Stimulated activated CD4-positive, alpha-beta T cell treated with anti-CD3 and anti-CD28 coated beads, Interleukin-4, amount 100 ng/mL, for 48 hours (primary cell): ENCODE results near the gene LRRC14B.
"Not testable (repeated sequence)": the region's sequence is repeated elsewhere in the genome, so short reads cannot be mapped to it uniquely, and the experiment has no call there.

ENCODE experiments used
- DNase-seq, 2 donors: peaks; one replicate each; pipeline ENCODE4 v3.0.0-alpha.2; 2020; ENCODE audit warnings: low read depth in 2 of 2

LRRC14B gene

DNA sequence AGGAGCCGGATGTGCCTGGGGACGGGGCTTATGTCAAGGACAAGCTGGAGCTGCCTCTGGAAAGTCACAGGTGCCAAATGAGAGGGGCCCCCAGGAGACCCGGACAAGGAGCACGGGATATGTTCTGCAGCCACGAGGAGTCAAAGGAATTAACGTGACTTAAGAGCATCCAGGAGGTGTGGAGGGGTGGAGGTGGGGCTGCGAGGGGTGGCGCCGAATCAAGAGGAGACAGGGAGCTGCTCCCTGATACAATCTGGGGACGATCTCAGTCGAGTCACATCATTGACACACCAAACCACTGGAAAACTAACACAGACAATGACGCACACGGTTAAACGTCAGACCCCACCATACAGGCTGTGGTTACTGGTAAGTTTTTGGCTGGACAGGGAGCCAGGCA is 16.3 kb downstream of the LRRC14B start:
- DNase-seq = no peak

- DNase-seq = no peak
These were observed 17.3 kb downstream of the LRRC14B start for GRCh38 chr5:208449-209114.

GRCh38 chr5:213803-214395 is 22.6 kb downstream of the LRRC14B start:
- no peak for DNase-seq

DNA sequence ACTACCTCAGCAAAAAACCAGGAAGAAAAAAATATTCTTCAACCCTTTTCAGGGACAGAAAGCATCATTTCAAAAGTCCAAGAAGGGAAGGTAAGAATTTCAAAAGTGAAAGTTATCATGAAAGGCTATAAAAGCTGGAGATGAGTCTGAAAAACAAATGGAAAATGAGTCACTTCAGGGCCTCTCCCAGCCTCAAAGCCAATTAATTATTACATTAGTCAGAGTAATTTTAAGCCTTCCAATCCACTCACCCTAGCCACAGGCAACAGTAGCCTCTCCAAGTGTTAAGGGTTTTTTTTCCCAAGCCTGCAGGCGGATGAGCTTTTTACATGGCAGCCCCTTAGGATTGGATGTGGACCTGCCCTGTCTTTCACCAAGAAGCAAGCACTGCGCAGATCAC is 24.0 kb downstream of the LRRC14B start:
- DNase-seq = not testable (repeated sequence)

- DNase-seq = not testable (repeated sequence)
These were observed 24.8 kb downstream of the LRRC14B start for GRCh38 chr5:216076-216475.

GRCh38 chr5:217494-218456 is 26.5 kb downstream of the LRRC14B start, which contains the start of the genes CCDC127 and SDHA:
Gene CCDC127, minus strand, starts transcription at chr5:218153. Its CDS starts 1,304 bp downstream, at chr5:216849.
Gene SDHA, plus strand, starts transcription at chr5:218320. Its CDS starts 36 bp downstream, at chr5:218356.
- DNase-seq = peak; percentile 95 to 98

DNA sequence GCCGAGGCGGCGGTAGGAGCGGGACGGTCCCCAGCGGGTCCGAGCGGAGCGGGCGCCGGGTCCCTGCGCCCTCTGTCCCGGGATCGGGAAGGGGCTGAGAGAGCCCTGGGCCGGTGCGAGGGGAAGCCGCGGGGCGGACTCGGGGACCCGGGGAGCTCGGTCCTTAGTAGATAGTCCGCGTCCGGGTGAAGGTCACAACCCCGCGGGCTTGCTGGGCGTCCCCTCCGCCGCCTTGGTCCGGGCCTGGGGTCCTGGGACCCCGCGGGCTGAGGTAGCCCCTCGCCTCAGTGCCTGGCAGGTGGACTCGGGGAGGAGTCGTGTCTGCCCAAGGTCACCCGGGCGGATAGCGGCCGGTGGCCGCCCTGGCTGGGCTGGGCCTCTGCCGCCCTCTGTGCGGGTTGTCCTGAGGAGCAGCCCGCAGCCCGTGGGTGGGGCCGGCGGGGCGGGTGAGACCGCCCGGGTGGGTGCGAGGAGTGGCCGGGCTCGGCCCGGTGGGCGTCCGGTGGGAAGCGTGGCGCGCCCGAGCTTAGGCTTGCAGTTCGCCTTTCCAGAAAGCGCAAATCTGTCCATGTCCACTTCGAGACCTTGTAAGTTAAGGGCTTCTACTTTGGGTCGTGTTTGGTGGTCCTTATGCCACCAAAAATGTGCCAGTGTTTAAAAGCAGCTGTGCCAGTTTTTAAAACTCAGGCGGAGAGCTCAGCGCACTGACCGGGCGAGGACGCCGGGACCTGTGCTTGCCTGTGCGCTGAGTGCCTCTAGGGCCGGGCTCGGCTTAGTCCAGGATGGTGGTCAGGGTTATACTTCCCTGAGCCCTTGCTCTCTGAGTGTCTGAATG is 27.4 kb downstream of the LRRC14B start:
- DNase-seq = peak in 1 of 2 donors; percentile 13

GRCh38 chr5:219460-219863 is 28.2 kb downstream of the LRRC14B start:
- DNase-seq = no peak

- DNase-seq = no peak
These were observed 28.7 kb downstream of the LRRC14B start for GRCh38 chr5:219991-220390.

DNA sequence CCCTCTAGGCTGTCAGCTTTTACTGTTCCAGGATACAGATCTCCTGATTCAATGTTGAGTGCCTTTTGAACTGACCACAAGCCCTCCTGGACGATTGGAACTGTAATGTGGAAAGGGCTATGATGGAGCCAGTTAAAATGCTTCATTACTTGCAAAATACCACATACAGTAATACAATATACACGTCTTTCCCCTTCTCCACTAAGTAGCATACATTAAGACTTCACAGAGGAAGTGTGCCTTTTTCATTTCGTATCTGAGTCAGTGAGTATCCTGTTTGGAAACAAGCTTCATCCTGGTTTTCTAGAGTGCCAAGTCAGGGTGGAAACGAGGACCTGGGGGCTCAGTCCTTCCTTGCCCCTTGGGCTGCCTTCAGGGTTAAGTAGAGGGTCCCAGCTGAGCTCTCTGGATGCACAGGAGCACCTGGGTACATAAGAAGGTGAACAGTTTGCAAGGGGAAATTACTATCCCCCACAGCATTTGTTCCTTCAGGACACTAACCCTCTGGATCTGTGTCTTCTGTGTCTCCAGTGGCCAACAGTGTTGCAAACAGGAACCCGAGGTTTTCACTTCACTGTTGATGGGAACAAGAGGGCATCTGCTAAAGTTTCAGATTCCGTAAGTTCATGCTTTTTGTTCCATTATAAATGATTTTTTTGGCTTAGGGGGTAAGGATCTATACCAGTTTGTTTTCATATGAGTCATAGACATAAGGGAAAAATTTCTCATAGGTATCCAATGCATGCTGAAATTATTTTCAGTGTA is 31.8 kb downstream of the LRRC14B start:
- not testable (repeated sequence) for DNase-seq

DNA sequence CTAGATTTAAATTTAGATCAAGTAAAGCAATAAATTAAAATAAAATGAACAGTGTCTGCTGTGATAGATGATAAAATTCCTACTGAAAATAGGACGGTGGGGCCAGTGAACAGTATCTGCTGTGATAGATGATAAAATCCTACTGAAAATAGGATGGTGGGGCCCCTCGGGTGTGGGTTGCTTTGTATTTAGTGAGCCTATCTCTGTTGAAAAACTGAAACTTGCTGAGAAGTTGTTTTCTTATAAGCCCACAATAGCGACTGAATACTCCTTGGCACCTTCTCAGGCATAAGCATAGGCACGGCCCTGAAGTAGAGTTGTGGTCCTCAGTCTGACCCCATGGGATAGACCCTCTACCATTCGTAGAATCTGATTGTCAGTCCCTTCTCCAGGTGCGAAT is 32.5 kb downstream of the LRRC14B start:
- no peak for DNase-seq

- DNase-seq = no peak
These were observed 34.0 kb downstream of the LRRC14B start for GRCh38 chr5:225334-225733.

DNA sequence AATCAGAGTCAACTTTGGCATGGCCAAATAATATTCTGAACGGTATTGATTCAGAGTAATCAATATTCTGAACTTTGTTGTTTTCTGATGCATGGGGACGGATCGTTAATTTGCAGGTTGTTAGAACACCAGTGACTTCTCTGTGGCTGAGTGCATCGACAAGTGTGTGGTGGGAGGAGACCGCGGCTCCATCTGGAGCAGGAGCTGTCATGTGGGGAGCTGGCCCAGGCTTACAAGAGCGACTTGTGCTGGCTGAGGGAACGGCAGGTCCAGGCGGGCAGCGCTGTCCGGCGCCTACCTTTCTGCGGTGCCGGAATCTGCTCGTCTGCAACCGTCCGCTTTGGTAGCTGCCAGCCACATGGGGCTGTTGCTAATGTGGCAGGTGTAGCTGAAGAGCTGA is 36.1 kb downstream of the LRRC14B start:
- DNase-seq = not testable (repeated sequence)

- no peak for DNase-seq
These were observed 37.6 kb downstream of the LRRC14B start for GRCh38 chr5:228886-229285.

- DNase-seq = no peak
These were observed 39.4 kb downstream of the LRRC14B start for GRCh38 chr5:230711-231110.

GRCh38 chr5:231661-232060 is 40.4 kb downstream of the LRRC14B start:
- no peak for DNase-seq

DNA sequence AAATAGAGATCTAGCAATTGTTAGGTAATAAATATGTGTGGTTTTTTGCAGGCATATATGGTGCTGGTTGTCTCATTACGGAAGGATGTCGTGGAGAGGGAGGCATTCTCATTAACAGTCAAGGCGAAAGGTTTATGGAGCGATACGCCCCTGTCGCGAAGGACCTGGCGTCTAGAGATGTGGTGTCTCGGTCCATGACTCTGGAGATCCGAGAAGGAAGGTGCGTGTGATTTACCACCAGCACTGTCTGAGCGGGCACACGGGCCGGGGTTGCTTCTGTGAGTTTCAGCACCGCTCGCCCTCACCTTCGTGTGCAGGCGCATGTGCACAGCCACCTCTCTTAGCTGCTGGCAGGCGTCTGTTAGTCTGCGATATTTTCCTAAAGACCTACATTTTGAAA is 42.1 kb downstream of the LRRC14B start:
- not testable (repeated sequence) for DNase-seq

- no peak for DNase-seq
These were observed 43.2 kb downstream of the LRRC14B start for GRCh38 chr5:234450-234849.

- not testable (repeated sequence) for DNase-seq
These were observed 44.2 kb downstream of the LRRC14B start for GRCh38 chr5:235527-235926.

DNA sequence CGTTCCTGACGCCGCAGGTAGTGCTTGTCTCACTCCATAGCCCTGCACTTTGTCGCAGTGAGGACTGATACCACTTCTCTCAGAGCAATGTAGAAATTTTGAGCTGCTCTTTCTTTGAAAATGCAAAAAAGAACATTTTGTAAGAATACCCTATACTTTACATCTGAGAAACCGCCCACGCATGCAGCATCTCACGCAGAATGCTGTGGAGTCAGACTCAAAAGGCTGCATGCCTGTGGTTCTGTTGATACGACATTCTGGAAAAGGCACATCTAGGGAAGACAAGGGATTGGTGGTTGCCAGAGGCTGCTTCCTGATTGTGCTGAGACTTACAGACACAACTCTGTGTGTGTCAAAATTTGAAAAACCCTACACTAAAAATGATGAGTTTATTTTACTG is 46.6 kb downstream of the LRRC14B start:
- DNase-seq = not testable (repeated sequence)

- not testable (repeated sequence) for DNase-seq
These were observed 49.3 kb downstream of the LRRC14B start for GRCh38 chr5:240550-240949.
